Measurements from ENCODE around the gene ARL10.

The ARL10 gene

DNA sequence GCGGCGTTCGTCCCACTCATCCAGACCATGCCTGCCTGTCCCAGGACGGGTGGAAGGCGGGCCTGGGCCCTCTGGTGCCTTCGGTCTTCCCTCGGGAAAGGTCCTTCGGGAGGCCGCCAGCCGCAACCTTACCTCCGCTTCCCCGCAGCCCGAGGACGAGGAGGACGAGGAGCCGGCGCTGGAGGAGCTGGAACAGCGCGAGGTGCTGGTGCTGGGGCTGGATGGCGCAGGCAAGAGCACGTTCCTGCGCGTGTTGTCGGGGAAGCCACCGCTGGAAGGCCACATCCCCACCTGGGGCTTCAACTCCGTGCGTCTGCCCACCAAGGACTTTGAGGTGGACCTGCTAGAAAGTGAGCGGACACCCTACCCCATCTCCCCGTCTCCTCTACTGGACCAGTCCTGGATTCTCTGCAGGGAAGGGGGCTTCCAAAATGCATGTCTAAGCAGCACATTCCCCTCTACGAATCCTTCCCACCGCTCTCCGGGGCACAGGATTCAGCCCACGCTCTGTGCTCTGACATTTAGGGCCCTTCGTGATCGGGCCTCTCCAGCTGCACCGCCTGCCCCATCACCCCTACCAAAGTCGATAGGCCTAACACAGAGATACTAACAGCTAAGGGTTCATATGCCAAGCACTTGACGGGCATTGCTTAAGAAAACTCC lies 1.1 kb downstream of the ARL10 start:
- no peak for TF ChIP-seq POLR2A (IDR thresholded peaks at IDR 0.05; ENCODE audit: low read depth, low read length)
- no peak for TF ChIP-seq TAF1 (IDR thresholded peaks at IDR 0.05; ENCODE audit: borderline replicate concordance, low read depth, low read length)
- no peak for TF ChIP-seq POLR2AphosphoS5 (IDR thresholded peaks at IDR 0.05; ENCODE audit: low read depth, low read length)
- DNase-seq (ENCODE audit: insufficient read length) (no peak), FAIRE-seq (no peak)

DNA sequence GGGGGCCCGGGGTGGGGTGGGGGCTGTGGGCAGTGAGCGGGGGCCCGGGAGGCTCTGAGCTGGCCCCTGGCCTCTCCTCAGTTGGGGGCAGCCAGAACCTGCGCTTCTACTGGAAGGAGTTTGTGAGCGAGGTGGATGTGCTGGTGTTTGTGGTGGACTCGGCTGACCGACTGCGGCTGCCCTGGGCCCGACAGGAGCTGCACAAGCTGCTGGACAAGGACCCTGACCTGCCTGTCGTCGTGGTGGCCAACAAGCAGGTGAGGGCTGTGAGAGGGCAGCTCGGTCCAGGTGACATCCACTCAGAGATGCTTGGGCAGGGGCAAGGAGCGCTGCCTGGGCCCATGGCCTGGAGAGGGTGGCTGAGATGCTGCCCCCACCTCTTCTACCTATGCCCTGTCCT lies 3.4 kb downstream of the ARL10 start:
- no peak for DNase-seq (ENCODE audit: insufficient read length)

DNA sequence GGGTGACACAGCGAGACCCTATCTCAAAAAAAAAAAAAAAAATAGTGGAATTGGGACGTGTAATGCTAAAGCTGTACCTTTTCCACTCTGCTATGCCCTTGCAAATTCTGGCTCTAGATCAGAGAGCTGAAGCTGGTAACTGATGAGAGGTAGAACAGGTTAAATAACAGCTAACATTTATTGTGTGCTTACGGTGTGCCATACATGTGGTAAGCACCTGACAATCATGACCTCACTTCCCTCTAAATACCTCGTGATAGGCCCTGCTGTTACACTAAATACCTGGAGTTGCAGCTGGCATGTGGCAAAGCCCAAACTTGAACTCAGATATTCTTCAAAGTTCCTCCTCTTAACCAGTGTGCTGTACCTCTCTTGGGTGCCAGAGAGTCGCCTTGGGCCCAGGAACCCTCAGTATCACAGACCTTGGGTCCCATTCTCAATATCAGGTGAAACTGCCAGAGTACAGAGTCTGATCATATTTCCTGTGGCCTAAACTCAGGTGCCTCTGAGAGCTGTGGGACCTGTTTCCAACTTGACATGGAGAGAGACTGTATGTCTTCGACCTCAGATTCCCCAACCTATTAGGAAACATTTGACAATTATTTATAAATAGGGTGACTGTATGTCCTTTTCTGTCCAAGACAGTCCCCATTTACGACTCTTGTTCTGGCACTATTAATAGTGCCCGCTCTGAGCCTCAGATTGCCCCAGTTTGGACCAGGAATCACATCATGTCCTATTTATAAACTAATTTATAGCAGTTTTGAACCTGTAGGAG lies 4.8 kb downstream of the ARL10 start:
- no peak for TF ChIP-seq TAF1 (IDR thresholded peaks at IDR 0.05; ENCODE audit: borderline replicate concordance, low read depth, low read length)
- TF ChIP-seq POLR2A (IDR thresholded peaks at IDR 0.05; ENCODE audit: low read depth, low read length), result no peak
- TF ChIP-seq POLR2AphosphoS5 (IDR thresholded peaks at IDR 0.05; ENCODE audit: low read depth, low read length), result no peak
- DNase-seq (ENCODE audit: insufficient read length) (no peak), FAIRE-seq (no peak)

More for the DNA sequence above, 3.4 kb downstream of the ARL10 start:
- FAIRE-seq, result no peak
- TF ChIP-seq TAF1 (IDR thresholded peaks at IDR 0.05; ENCODE audit: borderline replicate concordance, low read depth, low read length) (no peak), POLR2AphosphoS5 (IDR thresholded peaks at IDR 0.05; ENCODE audit: low read depth, low read length) (no peak), POLR2A (IDR thresholded peaks at IDR 0.05; ENCODE audit: low read depth, low read length) (no peak)

DNA sequence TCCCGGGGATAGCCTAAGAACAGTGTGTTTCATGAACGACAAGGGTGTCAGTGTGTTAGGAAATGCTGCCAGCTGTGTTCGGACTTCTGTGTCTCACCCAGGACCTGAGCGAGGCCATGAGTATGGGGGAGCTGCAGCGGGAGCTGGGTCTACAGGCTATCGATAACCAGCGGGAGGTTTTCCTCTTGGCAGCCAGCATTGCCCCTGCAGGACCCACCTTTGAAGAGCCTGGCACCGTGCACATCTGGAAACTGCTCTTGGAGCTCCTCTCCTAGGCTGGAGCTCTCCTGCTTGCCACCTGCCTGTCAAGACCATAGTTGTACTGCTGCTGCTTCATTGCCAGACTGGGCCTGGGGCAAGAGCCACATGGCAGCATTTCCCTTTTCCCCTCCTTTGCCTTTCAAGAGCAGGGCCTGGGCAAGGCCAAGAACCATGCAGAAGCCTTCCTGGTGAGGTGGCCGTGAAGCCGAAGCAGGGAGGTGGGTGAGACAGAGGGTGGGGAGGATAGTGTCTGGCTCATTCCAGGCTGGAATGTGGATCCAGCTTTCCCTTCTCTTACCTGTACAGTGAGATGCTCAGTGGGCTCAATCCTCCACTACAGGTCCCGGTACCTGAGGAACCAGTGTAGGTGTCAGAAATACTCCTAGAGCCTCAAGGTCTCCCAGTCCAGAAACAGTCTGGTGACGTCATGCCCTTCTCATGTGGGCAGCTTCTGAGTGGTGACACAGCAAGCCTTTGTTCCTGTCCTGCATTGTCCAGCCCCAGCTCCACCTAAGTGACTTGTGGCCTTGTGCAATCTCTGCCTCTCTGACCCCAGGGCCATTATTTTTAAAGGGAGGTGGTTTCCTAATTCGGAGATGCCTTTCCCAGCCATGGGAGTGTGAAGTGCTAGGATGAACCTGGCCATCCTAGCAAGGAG lies 6.6 kb downstream of the ARL10 start:
- DNase-seq (ENCODE audit: insufficient read length) (no peak), FAIRE-seq (no peak)
- TF ChIP-seq POLR2AphosphoS5 (IDR thresholded peaks at IDR 0.05; ENCODE audit: low read depth, low read length) (no peak), TAF1 (IDR thresholded peaks at IDR 0.05; ENCODE audit: borderline replicate concordance, low read depth, low read length) (no peak), POLR2A (IDR thresholded peaks at IDR 0.05; ENCODE audit: low read depth, low read length) (no peak)

DNA sequence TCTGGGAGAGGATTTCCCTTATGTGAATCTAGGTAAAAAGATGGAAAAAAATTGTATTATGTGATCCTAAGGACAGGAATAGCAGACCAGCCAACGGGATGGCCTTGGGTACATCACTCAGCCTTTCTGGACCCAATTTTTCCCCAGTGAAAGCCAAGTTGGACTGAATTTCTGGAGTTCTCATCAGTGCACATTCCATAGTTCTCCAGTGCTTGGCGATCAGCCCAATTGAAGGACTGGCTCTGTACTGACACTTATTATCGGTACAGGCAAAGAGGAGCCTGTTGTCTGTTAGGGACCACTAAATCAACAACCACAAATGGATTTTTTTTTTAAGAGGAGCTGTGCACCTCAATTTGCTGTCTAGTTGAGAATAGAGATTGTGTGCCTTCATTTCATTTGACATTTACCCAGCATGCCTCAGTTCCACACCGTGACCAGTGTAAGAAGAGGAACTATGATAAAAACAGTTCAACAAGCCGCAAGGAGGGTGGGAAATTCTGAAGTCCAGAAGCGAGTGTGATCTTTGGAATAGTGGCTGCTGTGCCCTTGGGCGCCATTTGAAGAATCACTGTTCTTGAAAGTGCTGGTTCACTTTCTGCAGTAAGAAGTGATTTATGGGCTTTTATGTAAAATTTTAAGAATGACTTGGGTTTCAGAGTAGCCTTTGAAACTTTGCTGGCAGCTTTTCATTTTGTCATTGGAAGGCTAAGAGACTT lies 8.0 kb downstream of the ARL10 start:
- DNase-seq (ENCODE audit: insufficient read length), result no peak
- TF ChIP-seq POLR2A (IDR thresholded peaks at IDR 0.05; ENCODE audit: low read depth, low read length), result no peak
- TF ChIP-seq TAF1 (IDR thresholded peaks at IDR 0.05; ENCODE audit: borderline replicate concordance, low read depth, low read length), result no peak
- TF ChIP-seq POLR2AphosphoS5 (IDR thresholded peaks at IDR 0.05; ENCODE audit: low read depth, low read length), result no peak
- no peak for FAIRE-seq

DNA sequence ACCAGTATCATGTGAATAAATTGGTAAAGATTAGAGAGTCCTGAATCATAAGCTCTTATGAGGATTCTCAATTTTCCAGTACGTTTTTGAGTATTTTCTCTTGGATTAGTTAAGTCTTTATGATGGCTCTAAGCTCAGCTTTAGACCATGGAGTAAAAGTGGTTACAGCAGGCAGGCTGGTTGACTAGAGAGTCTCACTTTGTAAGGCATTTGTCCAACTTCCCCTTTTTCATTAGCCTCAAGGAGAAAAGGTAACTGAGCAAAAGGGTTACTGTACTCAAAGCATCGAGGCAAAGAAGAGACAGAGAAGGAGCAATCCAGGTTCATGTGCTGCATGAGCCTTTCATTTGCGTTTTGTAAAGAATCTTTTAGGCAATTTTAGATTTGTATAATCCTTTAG lies 14.6 kb downstream of the ARL10 start:
- FAIRE-seq, result no peak
- TF ChIP-seq POLR2A (IDR thresholded peaks at IDR 0.05; ENCODE audit: low read depth, low read length) (no peak), TAF1 (IDR thresholded peaks at IDR 0.05; ENCODE audit: borderline replicate concordance, low read depth, low read length) (no peak), POLR2AphosphoS5 (IDR thresholded peaks at IDR 0.05; ENCODE audit: low read depth, low read length) (no peak)
- no peak for DNase-seq (ENCODE audit: insufficient read length)

DNA sequence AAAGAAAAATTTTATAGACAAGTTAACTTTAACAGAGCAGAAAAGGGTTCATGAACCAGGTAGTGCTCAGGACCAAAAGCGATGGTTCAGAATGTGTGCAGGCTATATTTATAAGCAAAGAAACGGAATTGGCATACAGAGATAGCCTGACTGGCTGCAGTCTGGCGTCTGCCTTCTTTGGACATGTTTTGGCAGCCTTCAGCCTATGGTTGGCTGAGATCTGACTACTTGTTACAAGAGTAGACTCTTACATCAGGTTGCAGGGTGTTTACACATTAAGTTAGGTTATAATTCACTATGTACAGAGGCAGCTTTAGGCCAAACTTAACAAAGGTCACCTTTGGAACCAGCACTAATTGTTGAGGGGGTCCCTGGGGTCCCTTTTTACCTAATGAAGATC lies 16.1 kb downstream of the ARL10 start:
- DNase-seq (ENCODE audit: insufficient read length) (no peak), FAIRE-seq (no peak)
- no peak for TF ChIP-seq TAF1 (IDR thresholded peaks at IDR 0.05; ENCODE audit: borderline replicate concordance, low read depth, low read length)
- no peak for TF ChIP-seq POLR2A (IDR thresholded peaks at IDR 0.05; ENCODE audit: low read depth, low read length)
- no peak for TF ChIP-seq POLR2AphosphoS5 (IDR thresholded peaks at IDR 0.05; ENCODE audit: low read depth, low read length)

DNA sequence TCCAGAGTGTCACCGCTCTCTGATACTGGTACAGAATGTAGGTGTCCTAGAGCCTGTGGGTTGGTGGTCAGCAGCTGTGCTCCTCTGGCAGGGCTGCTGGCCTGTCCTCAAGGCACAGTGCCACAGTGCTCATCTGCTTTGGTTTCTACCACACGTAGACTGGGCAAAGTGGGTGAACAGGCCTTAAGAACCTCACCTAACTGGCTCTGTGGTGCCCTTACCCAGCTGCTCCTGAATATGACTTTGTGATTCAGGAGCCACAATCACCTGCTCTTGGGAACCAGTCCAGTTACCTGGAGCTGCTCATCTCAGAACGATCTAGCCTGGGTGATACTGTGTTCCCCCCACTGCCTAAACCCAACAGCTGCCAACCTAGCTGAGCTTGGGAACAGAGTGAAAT lies 16.7 kb downstream of the ARL10 start:
- no peak for FAIRE-seq
- DNase-seq (ENCODE audit: insufficient read length), result no peak
- TF ChIP-seq POLR2A (IDR thresholded peaks at IDR 0.05; ENCODE audit: low read depth, low read length), result peak; percentile 44
- TF ChIP-seq POLR2AphosphoS5 (IDR thresholded peaks at IDR 0.05; ENCODE audit: low read depth, low read length), result no peak
- no peak for TF ChIP-seq TAF1 (IDR thresholded peaks at IDR 0.05; ENCODE audit: borderline replicate concordance, low read depth, low read length)

DNA sequence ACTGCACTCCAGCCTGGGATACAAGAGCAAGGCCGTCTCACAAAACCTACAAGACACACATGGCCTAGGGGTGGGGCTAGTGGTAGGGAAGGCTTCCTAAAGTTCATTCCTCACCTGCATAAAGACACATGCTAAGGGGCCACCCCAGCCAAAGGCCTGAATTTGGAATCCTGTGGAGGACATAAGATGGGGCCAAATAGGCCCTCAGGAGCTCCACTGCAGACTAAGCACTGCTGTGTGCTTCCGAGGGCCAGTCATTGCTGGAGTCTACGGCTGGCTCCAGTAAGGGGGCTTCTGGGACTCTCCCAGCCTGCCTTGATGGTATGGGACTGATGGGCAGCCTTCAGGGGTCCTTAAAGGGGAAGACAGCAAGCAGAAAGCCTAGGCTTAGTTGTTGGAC lies 17.4 kb downstream of the ARL10 start:
- FAIRE-seq (no peak), DNase-seq (ENCODE audit: insufficient read length) (no peak)
- no peak for TF ChIP-seq TAF1 (IDR thresholded peaks at IDR 0.05; ENCODE audit: borderline replicate concordance, low read depth, low read length)
- no peak; the same call in 1 of the 2 replicates for TF ChIP-seq POLR2A (IDR thresholded peaks at IDR 0.05; ENCODE audit: low read depth, low read length)
- no peak for TF ChIP-seq POLR2AphosphoS5 (IDR thresholded peaks at IDR 0.05; ENCODE audit: low read depth, low read length)

DNA sequence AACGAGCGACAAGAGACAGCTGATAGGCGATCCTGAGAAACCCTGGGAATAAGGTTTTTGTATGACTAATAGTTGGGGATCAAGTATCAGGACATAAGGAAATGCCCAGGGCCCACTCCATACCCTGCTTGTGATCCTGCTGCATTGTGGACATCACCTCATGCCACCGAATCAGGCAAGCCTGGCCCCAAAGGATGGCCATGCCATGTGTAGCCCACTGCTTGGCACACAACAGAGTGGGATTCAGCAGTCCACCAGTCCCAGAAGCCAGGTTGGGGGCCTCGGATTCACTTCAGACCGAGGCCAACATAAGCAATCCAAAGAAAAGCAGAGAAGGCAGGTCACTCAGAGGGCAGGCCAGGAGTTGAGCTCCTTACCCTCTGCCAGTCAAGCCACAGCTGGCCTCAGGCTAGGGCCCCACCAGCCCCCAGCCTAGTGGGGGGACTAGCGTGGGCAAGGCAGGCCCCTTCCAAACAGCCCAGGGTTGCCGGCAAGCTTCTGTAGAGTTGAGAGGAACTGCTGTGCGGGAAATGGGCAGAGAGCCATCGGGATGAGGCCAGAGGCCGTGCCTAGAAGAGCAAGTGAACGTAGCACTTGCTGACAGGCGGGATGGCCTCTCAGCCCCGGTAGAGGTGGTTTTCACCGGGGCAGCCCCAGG lies 18.1 kb downstream of the ARL10 start:
- DNase-seq (ENCODE audit: insufficient read length) (no peak), FAIRE-seq (no peak)
- TF ChIP-seq TAF1 (IDR thresholded peaks at IDR 0.05; ENCODE audit: borderline replicate concordance, low read depth, low read length), result no peak
- TF ChIP-seq POLR2AphosphoS5 (IDR thresholded peaks at IDR 0.05; ENCODE audit: low read depth, low read length), result peak; percentile 62; the same call in 1 of the 2 replicates
- no peak; the same call in 1 of the 2 replicates for TF ChIP-seq POLR2A (IDR thresholded peaks at IDR 0.05; ENCODE audit: low read depth, low read length)

All from GM12892 (cell line).